Stomach (tissue), 9 donors: ENCODE results near the gene RMND1. TPM values are rescaled to one million over a fixed set of nuclear protein-coding genes. Genes with fewer than 3 reads are reported as not detected.

Experiments used
- DNase-seq, 2 donors: peaks; one replicate each; pipeline versions ENCODE4 v3.0.0 to v3.0.0-alpha.2; 2013 to 2019
- H3K27ac ChIP-seq, 5 donors: fragments of 200-600 bp in 4 of 5; sonication (generic) in 4 of 5; one replicate each; pipeline ENCODE4 v1.5.1; 2013 to 2019; ENCODE audit warnings: mild to moderate bottlenecking in 1 of 5, moderate library complexity in 1 of 5
- H3K27me3 ChIP-seq, 3 donors: fragments of 200-600 bp; sonication (generic); one replicate each; pipeline ENCODE4 v1.5.1; 2017 to 2019; ENCODE audit warnings: mixed run types in 1 of 3
- H3K36me3 ChIP-seq, 4 donors: fragments of 200-600 bp; sonication (generic); 1 replicate in 3 of 4; 2 replicates in 1 of 4; pipeline ENCODE4 v1.5.1; 2016 to 2019
- H3K4me1 ChIP-seq, 4 donors: fragments of 200-600 bp; sonication (generic); one replicate each; pipeline ENCODE4 v1.5.1; 2016 to 2019
- H3K4me3 ChIP-seq, 4 donors: fragments of 200-600 bp; sonication (generic) in 3 of 4; one replicate each; pipeline ENCODE4 v1.5.1; 2016 to 2019; ENCODE audit warnings: mild to moderate bottlenecking in 1 of 4
- H3K9me3 ChIP-seq, 4 donors: fragments of 200-600 bp; sonication (generic); one replicate each; pipeline ENCODE4 v1.5.1; 2016 to 2019
- EP300 ChIP-seq: sonication (generic); formaldehyde crosslinking; IDR thresholded peaks from one replicate; pipeline ENCODE4 v1.6.1; 2017; ENCODE audit warnings: antibody characterized with exemption
- POLR2A ChIP-seq, 4 donors: fragments of 450-650 bp; IDR thresholded peaks; one replicate each; pipeline ENCODE4 v1.6.1; 2016; ENCODE audit warnings: antibody characterized with exemption in 4 of 4, control low read depth in 2 of 4, mild to moderate bottlenecking in 1 of 4, moderate library complexity in 1 of 4
- POLR2AphosphoS5 ChIP-seq, 3 donors: sonication (generic); formaldehyde crosslinking; IDR thresholded peaks; one replicate each; pipeline ENCODE4 v1.6.1; 2016; ENCODE audit warnings: antibody characterized with exemption in 3 of 3
- WGBS, 5 donors: extraction: QIAGEN DNeasy Blood & Tissue Kit in 3 of 5; methylation state at CpG; one replicate each; pipeline versions ENCODE4 v1.1.5 to v1.1.7; 2013 to 2018; 5-methylcytosine and 5-hydroxymethylcytosine counted together
- intact Hi-C: fragments of 100-400 bp; cut with DNase I; formaldehyde crosslinking; loops from one replicate; pipeline ENCODE4 v1.15.1; 2023; ENCODE audit warnings: low total_unique reads
- polyA plus RNA-seq, 3 donors: library from polyadenylated mRNA; stranded (reverse); fragments of 200-250 nt; gene quantifications; one replicate each; pipeline ENCODE4 v1.2.3, GENCODE V29; 2013
- total RNA-seq, 5 donors: library from RNA; depleted of rRNA; stranded (reverse); fragments of >200 nt; gene quantifications; one replicate each; pipeline versions ENCODE4 v1.1.0 to v1.2.3, GENCODE V29; 2014 to 2016
- TF ChIP-seq, protein P1 (sequence below), 7 experiments: fragments of 450-650 bp in 4 of 7; fragments of 200-600 bp in 3 of 7; sonication (generic) in 3 of 7; IDR thresholded peaks; one replicate each; pipeline ENCODE4 v1.5.1; 2016 to 2019; ENCODE audit warnings: antibody characterized with exemption in 7 of 7, control low read depth in 2 of 7, mild to moderate bottlenecking in 1 of 7
- donor health status: healthy with polysubstance abuse.
- donor health status: Bipolar disorder and iron deficiency.
- donor health status: healthy.

RMND1 gene
- total and polyA plus RNA-seq, 8 donors, result 6.4 to 47.2 (median 16.4) TPM

GRCh38 chr6:151403919-151404308, 48.0 kb downstream of the RMND1 start:
- peaks cover 0 to 37% (median 31%) of the 10 kb centered on the region in 4 donors for H3K36me3 ChIP-seq
- H3K4me1 ChIP-seq, result peaks cover 7 to 54% (median 30%) of the 10 kb centered on the region in 4 donors
- H3K27ac ChIP-seq, result no peak overlapping the region
- H3K4me3 ChIP-seq, result no peak overlapping the region
- no peaks in the 10 kb centered on the region for H3K27me3 ChIP-seq
- DNase-seq, result no peak
- H3K9me3 ChIP-seq, result no peaks in the 10 kb centered on the region
- TF ChIP-seq POLR2AphosphoS5 (IDR thresholded peaks at IDR 0.05) (no peak), EP300 (no peak), POLR2A (IDR thresholded peaks at IDR 0.05) (no peak)
- TF ChIP-seq, protein P1, sequence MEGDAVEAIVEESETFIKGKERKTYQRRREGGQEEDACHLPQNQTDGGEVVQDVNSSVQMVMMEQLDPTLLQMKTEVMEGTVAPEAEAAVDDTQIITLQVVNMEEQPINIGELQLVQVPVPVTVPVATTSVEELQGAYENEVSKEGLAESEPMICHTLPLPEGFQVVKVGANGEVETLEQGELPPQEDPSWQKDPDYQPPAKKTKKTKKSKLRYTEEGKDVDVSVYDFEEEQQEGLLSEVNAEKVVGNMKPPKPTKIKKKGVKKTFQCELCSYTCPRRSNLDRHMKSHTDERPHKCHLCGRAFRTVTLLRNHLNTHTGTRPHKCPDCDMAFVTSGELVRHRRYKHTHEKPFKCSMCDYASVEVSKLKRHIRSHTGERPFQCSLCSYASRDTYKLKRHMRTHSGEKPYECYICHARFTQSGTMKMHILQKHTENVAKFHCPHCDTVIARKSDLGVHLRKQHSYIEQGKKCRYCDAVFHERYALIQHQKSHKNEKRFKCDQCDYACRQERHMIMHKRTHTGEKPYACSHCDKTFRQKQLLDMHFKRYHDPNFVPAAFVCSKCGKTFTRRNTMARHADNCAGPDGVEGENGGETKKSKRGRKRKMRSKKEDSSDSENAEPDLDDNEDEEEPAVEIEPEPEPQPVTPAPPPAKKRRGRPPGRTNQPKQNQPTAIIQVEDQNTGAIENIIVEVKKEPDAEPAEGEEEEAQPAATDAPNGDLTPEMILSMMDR (IDR thresholded peaks at IDR 0.05), result no peak
- intact Hi-C loops, result no loop called here
- WGBS, 5 donors, result 84 to 99% (median 90%) methylated on average over 3 to 4 of the region's 4 CpGs

DNA sequence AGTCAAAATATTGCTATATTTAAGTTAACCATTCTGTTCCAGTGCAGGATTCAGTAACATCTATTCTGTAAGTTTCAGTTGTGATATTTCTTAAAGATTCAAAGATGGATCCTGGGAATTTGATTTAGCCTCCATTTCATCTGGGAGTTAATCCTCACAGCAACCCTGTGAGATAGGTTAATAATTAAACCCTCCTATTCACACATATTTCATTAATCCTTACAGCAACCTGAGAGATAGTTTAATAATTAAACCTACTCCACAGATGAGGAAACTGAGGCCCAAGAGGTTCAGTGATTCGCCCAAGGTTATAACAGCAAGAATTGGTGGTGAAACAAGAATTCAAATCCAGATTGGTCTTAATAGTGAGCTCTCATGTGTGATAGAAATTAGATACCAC, 49.7 kb downstream of the RMND1 start:
- TF ChIP-seq POLR2AphosphoS5 (IDR thresholded peaks at IDR 0.05) (no peak), POLR2A (IDR thresholded peaks at IDR 0.05) (no peak), EP300 (no peak)
- TF ChIP-seq, protein P1 (IDR thresholded peaks at IDR 0.05), result no peak
- no peaks in the 10 kb centered on the region for H3K9me3 ChIP-seq
- no peak for DNase-seq
- peaks cover 7 to 63% (median 30%) of the 10 kb centered on the region in 4 donors for H3K4me1 ChIP-seq
- WGBS, 5 donors, result 58 to 75% (median 74%) methylated on average over 1 of the region's 1 CpG
- no peaks in the 10 kb centered on the region for H3K27me3 ChIP-seq
- peaks cover 0 to 24% (median 19%) of the 10 kb centered on the region in 4 donors for H3K36me3 ChIP-seq
- H3K27ac ChIP-seq, result no peak overlapping the region
- no peak overlapping the region for H3K4me3 ChIP-seq
- intact Hi-C loops, result no loop called here

- TF ChIP-seq POLR2A (IDR thresholded peaks at IDR 0.05), result no peak
- H3K4me1 ChIP-seq, result peaks cover 7 to 66% (median 36%) of the 10 kb centered on the region in 4 donors
- no peak overlapping the region for H3K4me3 ChIP-seq
- 67 to 85% (median 74%) methylated on average over 6 of the region's 6 CpGs for WGBS, 5 donors
- peaks cover 0 to 24% (median 19%) of the 10 kb centered on the region in 4 donors for H3K36me3 ChIP-seq
- H3K27ac ChIP-seq, result no peak overlapping the region
- H3K27me3 ChIP-seq, result no peaks in the 10 kb centered on the region
- intact Hi-C loops, result no loop called here
- DNase-seq, result no peak
- no peaks in the 10 kb centered on the region for H3K9me3 ChIP-seq
Observed at GRCh38 chr6:151400473-151400872, 51.5 kb downstream of the RMND1 start.

DNA sequence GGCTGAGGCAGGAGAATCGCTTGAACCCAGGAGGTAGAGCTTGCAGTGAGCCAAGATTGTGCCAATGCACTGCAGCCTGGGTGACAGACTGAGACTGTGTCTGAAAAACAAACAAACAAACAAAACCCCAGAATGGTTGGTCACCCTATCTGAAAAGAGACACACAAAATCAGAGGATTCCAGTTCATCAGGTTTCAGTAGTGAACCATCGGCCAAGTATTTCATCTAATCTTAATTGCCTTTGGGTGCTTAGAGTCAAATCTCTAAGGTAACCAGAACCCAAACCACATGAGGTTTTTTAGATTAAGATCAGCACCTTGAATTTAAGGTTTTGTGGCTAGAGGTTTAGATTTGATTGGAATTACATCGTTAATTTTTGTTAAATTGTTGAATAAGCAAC, 52.2 kb downstream of the RMND1 start:
- no peak for TF ChIP-seq POLR2A (IDR thresholded peaks at IDR 0.05)
- Histone ChIP-seq H3K4me3 (no peak overlapping the region), H3K27ac (no peak overlapping the region), H3K9me3 (no peaks in the 10 kb centered on the region), H3K27me3 (no peaks in the 10 kb centered on the region), H3K36me3 (peaks cover 0 to 19% (median 13%) of the 10 kb centered on the region in 4 donors), H3K4me1 (peaks cover 11 to 66% (median 37%) of the 10 kb centered on the region in 4 donors)
- intact Hi-C loops, result no loop called here
- no peak for DNase-seq
- 56 to 72% (median 62%) methylated on average over 3 of the region's 3 CpGs for WGBS, 5 donors

DNA sequence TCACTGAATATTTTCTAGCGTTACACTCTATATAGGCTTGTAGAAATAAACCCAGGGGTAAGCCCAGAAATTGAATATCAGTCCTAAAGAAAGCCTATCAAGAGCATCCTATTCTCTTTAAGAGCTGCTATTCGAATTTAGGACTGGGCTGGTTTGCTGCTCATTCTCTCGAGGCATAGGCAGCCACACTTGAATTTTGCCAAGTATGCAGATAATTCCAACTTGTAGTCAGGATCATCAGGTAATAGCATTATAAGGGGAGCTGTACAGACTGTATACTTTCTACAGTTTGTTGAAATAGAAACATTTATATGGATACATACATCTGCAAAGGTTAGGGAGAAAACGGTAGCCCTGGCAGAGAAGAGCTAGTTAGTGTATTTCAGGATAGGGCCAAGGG, 58.5 kb downstream of the RMND1 start:
- 58 to 68% (median 62%) methylated on average over 4 of the region's 4 CpGs for WGBS, 5 donors
- TF ChIP-seq, protein P1 (IDR thresholded peaks at IDR 0.05), result no peak
- TF ChIP-seq POLR2AphosphoS5 (IDR thresholded peaks at IDR 0.05) (no peak), POLR2A (IDR thresholded peaks at IDR 0.05) (no peak), EP300 (no peak)
- intact Hi-C loops, result no loop called here
- Histone ChIP-seq H3K9me3 (no peaks in the 10 kb centered on the region), H3K4me1 (peaks cover 36 to 61% (median 50%) of the 10 kb centered on the region in 4 donors), H3K27me3 (no peaks in the 10 kb centered on the region), H3K27ac (no peak overlapping the region), H3K36me3 (no peaks in the 10 kb centered on the region), H3K4me3 (no peak overlapping the region)
- no peak for DNase-seq
